Amygdala (tissue), 56 donors: ENCODE results near the gene SDR42E2.
"Not testable (repeated sequence)": the region's sequence is repeated elsewhere in the genome, so short reads cannot be mapped to it uniquely, and the experiment has no call there.

Experiments
- DNase-seq, 56 donors: peaks; one replicate each; lab custom pipeline; 2025; lab: John Stamatoyannopoulos, UW

Gene SDR42E2

DNA sequence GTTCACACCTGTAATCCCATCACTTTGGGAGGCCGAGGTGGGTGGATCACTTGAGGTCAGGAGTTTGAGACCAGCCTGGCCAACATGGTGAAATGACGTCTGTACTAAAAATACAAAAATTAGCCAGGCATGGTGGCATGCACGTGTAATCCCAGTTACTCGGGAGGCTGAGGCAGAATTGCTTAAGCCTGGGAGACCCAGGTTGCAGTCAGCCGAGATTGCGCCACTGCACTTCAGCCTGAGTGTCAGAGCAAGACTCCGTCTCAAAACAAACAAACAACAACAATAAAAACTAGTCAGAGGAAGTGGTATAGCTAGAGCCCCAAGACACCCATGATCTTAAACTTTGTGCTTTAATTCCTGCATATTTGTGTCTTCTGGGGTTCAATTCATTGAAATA lies 9.2 kb upstream of the SDR42E2 start:
- DNase-seq, result not testable (repeated sequence)

DNA sequence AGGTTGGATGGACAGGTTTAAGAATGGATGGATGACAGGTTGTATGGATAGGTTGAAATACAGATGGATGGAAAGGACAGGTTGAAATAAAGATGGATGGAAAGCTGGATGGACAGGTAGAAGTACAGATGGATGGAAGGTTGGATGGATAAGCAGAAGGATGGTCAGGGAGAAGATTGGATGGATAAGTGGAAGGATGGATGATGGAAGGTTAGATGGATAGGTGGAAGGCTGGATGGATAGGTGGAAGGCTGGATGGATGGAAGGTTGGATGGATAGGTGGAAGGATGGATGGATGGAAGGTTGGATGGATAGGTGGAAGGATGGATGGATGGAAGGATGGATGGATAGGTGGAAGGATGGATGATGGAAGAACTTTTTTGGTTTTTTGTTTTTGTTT lies 905 bp upstream of the SDR42E2 start:
- DNase-seq, result no peak

DNA sequence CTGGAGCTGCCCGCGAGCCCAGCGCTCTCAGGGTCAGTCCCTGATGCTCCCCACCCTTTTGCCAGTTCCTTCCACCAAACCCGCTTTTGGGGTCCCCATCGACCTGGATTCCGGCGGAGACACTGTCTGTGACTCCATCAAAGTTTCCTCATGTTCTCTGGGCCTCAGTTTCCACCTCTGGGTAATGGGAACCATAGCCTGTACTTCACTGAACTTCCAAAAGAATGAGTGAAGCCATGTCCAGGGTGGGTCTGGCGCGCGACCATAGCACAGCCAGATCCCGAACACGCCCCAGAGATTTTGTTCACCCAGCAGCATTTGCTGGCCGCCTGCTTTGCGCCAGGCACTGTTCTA lies 327 bp downstream of the SDR42E2 start:
- no peak for DNase-seq

DNA sequence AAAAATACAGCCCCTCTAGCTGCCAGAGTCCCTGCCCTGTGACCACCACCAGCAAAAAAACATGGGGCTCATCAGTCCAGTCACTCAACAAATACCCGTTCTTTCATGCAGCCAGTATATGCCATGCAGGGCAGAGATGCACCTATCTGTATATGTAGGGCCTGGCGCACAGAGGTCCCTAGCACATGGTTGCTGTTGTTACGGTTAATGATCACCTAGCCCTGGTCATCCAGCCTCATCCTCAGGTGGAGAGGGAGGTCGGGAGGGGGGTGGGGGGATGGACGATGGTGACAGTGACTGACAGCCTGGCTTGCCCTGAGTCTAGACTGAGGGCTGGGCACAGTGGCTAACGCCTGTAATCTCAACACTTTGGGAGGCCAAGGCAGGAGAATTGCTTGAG lies 1.5 kb downstream of the SDR42E2 start:
- DNase-seq, result no peak

DNA sequence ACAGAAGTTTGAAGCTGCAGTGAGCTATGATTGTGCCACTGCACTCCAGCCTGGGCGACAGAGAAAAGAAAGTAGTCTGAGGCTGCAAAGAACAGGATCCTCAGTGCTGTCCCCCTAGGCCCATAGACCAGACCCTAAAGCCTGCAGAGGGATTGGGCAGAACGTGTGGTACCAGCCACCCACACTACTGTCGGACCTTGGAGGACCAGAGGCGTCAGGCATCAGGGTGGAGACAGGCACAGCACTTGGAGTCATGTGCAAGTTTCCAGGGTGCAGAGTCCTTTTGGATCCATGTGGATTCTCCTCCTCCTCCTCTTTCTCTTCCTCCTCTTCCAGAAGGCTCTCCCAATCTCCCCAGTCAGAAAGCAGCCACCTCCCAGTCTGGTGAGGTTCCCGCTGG lies 2.2 kb downstream of the SDR42E2 start:
- no peak for DNase-seq

DNA sequence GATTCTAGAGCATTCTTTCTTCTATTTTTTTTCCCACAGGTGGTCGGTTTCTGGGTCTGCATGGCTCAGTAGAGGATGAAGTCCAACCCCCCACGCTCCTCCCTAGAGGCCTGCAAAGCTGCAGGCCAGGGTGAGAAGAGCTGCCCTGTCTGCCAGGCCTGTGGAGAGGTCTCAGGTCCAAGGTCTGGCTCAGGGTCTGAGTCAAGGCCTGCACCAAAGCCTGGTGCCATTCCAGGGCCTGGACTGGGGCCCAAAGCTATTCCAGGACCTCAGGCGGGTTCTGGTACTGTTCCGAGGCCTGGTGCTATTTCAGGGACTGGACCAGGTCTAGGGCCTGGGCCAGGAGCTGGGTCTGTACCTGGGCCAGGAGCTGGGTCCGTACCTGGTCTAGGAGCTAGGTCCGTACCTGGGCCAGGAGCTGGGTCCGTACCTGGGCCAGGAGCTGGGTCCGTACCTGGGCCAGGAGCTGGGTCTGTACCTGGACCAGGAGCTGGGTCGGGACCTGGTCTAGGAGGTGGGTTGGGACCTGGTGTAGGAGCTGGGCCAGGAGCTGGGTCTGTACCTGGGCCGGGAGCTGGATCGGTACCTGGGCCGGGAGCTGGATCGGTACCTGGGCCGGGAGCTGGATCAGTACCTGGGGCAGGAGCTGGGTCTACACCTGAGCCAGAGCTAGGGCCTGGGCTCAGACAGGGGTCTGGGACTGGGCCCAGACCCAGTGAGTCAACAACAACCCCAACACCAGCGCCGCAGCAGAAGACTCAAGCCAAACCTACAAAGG lies 3.4 kb downstream of the SDR42E2 start:
- DNase-seq, result no peak

DNA sequence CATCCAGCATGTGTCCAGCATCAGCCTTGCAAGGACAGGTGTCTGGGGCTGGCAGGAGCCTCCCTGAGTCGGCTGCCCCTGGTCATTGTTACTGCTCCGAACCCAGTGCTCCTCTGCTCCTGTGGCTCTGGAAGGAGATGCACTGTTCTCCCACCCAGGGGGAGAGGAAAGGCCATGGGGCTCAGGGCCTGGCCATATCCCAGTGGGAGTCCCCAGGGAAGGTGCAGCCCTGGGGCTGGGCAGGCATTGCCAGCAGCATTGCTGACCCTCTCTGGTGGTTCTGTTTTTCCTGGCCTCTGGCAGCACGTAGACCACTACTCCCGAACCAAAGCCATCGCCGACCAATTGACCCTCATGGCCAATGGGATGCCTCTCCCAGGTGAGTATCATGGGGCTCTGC lies 9.6 kb downstream of the SDR42E2 start:
- DNase-seq, result no peak

DNA sequence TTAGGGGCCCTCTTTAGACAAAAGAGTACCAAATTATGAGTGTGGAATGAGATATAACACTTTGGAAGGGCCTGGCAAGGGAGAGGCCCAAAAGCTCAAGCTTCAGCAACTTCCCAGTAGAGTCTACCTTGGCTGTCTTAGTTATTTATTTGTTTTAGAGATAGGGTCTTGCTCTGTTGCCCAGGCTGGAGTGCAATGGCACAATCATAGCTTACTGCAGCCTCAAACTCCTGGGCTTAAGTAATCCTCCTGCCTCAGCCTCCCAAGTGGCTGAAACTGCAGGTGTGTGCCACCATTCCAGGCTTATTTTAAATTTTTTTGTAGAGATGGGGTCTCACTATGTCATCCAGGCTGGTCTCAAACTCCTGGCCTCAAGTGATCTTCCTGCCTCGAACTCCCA lies 10.3 kb downstream of the SDR42E2 start:
- DNase-seq, result not testable (repeated sequence)

DNA sequence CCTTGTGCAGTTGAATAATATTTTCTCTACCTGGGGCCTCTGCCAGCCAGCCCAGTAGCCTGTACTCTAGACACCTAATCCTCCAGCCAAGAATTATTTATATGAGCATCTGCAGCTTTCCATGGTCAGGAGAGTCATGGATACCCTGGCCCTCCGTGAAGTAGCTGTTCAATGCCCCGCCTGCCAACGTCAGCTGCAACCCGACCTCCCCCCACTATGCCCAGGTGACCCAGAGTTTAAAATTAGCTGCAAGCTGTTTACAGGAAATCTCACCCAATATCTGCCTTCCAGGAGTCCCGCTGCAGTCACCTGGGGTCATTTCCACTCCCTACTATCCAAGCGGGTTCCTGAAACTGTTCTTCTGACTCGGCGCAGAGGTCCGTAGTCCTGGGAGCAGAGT lies 12.3 kb downstream of the SDR42E2 start:
- DNase-seq, result no peak

DNA sequence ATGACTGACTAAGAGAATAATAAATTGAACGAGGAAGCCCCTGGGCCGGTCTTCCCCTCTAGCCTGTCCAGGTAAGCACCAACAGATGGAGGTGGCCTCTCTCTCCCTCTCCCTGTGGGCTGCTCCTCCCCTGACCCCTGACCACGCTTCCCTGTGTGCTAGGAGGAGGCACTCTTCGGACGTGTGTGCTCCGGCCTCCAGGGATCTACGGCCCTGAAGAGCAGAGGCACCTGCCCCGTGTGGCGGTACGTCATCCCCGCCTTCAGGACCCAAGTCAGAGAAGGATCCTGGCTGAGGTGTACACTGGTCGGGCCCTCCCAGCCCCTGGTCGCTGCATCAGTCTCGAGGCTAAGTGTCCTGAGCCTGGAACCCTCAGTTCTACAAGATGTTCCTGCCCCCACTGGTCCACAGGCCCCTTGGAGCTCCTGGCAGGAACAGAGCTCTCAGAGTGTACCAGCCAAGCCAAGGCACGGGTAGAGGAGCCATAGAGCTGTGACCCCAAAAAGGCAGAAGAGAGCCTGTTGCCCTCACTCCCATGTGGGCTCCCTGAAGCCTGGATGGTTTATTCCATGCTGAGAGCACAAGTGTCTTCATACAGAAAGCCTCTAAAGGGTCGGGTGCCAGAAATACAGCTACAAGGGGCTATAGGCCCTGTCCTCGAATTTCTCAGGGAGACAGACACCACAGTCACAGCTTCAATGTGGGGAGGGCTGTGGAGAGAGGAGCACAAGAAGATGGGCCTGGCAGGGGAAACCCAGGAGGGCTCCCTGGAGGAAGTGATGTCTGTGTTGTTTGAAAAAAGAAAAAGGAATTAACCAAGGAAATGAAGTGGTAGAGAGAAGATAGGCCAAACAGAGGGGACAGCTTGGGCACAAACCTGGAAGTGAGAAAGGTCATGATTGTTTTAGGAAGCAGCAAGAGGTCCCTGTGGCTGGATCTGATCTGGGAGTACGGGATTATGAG lies 15.9 kb downstream of the SDR42E2 start:
- DNase-seq, result no peak

DNA sequence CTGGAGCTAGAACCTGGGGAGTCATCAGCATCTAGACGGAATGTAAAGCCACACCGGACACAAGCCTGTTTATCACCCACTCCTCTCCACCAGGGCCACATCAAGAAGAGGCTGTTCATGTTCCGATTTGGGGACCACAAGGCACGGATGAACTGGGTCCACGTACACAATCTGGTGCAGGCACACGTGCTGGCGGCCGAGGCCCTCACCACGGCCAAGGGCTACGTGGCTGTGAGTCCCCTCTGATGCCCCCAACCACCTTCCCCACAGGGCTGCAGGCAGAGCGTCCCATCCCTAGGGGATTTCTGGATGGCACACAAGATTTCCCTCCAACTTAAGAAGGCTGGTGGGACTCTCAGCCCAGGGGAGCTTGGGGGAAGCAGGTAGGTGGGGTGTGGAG lies 19.1 kb downstream of the SDR42E2 start:
- DNase-seq, result no peak

DNA sequence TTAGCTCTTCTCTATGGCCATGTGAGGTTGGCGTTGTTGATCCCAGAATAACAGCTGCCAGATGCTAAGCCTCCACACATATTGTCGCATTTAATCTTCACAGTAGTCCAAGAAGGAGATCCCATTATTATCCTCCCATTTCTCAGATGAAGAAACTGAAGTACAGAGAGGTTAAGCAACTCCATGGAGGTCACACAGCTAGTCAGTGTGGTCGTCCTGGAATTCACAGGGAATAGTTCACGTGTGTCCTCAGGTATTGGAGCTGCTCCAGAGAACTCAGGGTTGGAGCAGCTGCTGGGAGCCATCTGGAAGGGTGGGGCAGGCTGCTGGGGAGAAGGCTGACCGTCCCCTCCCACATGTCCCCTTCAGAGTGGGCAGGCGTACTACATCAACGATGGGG lies 19.5 kb downstream of the SDR42E2 start:
- no peak for DNase-seq

DNA sequence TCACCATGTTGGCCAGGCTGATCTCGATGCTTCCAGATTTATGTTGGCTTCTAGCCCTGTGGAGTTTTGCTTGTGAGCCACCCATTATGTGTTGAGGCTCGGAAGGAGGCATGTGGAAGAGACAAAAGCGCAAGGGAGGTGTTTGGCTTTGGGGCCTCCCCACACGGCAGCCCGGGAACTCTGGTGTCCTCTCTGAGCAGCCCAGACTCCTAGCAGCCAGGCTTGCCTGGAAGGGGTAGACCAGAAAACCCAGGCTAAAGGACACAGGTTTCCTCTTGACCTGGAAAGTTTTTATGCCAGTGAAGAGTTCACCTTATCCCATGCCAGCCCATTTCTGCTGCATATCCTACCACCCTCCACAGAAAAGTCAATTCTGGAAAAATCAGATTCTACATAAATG lies 21.0 kb downstream of the SDR42E2 start:
- no peak for DNase-seq

DNA sequence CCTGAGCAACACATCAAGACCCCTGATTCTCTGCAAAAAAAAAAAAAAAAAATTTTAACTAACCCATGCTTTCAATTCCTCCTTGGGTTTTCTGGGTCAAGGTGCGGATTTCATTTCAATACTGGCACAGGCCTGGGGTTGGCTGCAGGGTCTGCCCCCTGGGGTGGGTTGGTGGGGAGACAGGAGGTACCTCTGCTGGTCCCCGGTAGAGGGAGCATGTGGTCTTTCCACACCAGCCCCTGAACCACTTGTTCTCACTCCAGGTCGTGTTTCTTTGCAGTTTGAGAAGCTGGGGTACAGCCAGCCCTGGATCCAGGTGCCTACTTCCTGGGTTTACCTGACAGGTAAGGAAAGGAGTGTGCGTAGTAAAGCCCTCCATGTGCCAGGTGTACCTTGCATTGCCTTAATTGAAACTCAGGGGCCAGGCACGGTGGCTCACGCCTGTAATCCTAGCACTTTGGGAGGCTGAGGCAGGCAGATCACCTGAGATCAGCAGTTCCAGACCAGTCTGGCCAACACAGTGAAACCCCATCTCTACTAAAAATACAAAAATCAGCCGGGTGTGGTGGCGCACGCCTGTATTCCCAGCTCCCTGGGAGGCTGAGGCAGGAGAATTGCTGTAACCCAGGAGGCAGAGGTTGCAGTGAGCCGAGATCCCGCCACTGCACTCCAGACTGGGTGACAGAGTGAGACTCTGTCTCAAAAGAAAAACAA lies 21.8 kb downstream of the SDR42E2 start:
- DNase-seq, result no peak

DNA sequence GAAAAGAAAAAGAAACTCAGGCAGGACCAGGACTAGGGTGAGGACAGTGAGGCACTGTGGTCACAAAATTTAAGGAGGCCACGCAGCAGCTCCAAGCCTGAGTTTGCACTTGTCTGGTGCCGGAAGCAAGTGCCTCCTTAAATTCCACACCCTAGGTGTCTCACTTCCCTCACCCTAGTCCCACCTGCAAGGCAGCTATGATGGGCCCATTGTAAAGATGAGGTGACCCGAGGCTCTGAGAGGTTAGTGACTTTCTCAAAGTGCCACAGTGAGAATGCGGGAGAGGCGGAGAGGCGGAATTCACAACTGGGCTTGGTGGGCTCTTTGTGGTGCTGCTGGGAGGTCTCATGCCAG lies 22.3 kb downstream of the SDR42E2 start:
- no peak for DNase-seq

DNA sequence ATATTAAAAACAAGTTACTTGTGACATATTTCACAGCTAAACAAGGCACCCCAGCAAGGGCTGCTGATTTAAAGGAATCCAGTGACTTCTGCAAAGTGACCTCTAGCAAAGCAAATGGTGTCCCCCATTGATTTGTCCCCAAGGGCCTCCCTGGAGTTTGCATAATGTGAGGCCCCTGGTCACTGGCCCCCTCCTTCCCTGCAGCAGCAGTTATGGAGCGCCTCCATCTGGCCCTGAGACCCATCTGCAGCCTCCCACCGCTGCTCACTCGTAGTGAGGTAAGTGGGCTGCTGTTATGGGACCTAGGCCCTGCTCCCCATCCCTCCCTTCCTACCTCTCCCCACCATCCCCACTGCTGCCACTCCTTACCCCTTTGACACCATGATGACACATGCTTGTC lies 24.2 kb downstream of the SDR42E2 start:
- DNase-seq, result no peak

DNA sequence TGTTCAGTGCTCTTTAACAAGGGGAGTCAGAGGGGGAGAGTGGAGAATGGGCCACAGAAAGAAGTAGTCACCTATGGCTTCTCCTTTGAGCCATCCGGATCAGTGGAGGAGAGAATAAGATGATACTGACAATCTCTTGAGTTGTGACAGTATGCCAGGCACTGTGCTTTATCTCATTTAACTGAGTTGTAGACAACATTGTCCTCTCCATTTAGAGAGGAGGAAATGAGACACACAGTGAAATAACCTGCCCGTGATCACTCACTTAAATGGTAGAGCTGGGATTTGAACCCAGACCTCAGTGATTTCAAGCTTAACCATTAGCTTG lies 25.9 kb downstream of the SDR42E2 start:
- no peak for DNase-seq

DNA sequence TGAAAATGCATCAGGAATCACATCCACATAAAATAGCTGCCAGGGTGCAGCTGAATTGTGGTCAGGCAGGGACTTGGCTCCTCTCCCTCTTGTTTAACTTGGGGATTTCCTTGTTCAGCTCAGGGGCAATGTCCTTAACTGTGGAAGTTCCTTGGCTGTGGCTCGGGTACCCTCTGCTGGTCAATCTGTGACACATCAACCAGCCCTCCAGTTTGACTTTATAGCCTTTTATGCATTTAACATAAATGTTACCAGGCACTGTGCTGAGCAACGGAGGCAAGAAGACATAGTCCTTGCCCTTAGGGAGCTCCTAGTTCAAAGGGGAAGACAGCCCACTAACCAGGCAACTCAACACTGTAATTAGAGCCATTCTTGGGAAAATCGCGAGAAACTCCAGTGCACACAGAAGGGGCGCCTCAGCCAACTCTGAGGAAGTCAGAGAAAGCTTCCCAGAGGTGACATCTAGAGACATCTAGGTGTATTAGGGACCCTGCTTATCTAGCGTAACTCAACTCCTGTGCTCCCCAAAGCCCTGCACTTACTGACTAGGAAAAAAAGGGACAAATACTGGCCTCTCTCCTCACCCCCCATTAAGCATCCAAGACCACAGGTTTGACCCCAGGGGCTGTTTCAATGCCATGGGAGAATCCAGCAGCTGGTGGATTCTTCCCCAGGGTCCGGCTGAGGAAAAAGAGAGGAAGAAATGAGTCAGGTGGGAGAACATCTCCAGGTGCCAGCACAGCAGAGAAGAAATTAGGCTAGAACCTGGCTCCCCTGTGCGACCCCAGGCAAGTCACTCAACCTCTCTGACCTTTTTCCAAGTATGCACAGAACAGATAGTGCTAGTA lies 26.5 kb downstream of the SDR42E2 start:
- DNase-seq, result peak in 45 of 56 donors; percentile 1 to 71 (median 25)

DNA sequence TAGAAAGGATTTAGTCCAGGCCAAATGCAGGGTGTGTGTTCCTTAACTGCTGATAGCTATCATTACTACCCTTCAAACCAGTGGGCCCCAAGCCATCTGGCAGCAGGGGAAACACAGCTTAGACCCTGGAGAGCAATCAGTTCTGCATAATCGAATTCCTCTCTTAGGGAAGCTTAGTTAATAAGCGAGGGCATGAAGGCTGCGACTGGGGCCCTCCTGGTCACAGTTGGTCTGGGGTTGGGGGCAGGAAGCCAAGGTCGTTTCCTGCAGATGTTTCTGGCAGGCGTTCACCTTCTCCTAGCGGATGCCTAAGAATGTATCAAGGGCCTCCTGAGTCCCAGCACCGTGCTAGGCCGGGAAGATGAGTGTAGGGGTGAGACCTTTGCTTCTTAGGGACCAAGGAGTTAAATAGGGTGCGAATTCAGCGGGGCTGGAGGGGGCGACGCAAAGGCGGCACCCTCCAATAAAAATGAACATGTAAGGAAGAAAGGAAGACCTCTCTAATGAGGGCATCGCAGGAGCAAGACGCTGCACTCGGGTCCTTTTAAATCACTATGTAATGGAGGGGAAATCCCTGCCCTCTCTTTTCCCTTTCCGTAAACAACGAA lies 27.3 kb downstream of the SDR42E2 start:
- DNase-seq, result peak in 3 of 56 donors; percentile 10 to 33 (median 25)
